Gastrocnemius medialis (tissue), 4 donors: ENCODE results near the gene KCNAB2.

Source experiments
- POLR2A ChIP-seq, 2 donors: fragments of 450-650 bp; IDR thresholded peaks; one replicate each; pipeline ENCODE4 v1.6.1; 2017; ENCODE audit warnings: antibody characterized with exemption in 2 of 2, mild to moderate bottlenecking in 2 of 2, moderate library complexity in 2 of 2
- TF ChIP-seq, protein P1 (sequence below), 5 experiments: fragments of 450-650 bp in 3 of 5; fragments of 200-600 bp in 2 of 5; sonication (generic) in 2 of 5; IDR thresholded peaks in 4 of 5; conservative IDR thresholded peaks in 1 of 5; 1 replicate in 4 of 5; 2 replicates in 1 of 5; pipeline ENCODE4 v1.5.1; 2016 to 2019; ENCODE audit warnings: antibody characterized with exemption in 5 of 5, mild to moderate bottlenecking in 3 of 5, moderate library complexity in 3 of 5

DNA sequence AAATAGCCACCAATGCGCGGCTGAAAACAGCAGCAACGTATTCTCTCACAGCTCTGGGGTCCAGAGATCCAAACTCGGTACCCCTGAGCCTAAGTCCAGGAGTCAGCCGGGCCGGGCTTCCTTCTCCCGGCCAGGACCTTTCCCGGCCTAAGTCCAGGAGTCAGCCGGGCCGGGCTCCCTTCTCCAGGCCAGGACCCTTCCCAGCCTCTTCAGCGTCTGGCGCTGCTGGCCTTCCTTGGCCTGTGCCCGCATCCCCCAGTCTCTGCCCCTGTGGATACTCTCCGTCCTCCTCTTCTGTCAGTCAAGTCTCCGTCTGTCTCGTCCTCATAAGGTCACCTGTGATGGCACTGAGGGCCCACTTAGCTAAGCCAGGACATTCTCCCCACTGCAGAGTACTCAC lies 32.2 kb downstream of the KCNAB2 start:
- TF ChIP-seq, protein P1, sequence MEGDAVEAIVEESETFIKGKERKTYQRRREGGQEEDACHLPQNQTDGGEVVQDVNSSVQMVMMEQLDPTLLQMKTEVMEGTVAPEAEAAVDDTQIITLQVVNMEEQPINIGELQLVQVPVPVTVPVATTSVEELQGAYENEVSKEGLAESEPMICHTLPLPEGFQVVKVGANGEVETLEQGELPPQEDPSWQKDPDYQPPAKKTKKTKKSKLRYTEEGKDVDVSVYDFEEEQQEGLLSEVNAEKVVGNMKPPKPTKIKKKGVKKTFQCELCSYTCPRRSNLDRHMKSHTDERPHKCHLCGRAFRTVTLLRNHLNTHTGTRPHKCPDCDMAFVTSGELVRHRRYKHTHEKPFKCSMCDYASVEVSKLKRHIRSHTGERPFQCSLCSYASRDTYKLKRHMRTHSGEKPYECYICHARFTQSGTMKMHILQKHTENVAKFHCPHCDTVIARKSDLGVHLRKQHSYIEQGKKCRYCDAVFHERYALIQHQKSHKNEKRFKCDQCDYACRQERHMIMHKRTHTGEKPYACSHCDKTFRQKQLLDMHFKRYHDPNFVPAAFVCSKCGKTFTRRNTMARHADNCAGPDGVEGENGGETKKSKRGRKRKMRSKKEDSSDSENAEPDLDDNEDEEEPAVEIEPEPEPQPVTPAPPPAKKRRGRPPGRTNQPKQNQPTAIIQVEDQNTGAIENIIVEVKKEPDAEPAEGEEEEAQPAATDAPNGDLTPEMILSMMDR (IDR thresholded peaks at IDR 0.05 in 4 of 5, conservative IDR thresholded peaks at IDR 0.05 in 1 of 5): no peak
- TF ChIP-seq POLR2A (IDR thresholded peaks at IDR 0.05): no peak
